Upper lobe of left lung (tissue), 4 donors: Measurements from ENCODE around the gene DNAAF5.
A peak's percentile ranks its signal among the peaks of the same experiment; 100 is the strongest.

Experiments used
- CTCF ChIP-seq, 6 experiments: fragments of 450-650 bp in 4 of 6; fragments of 200-600 bp in 2 of 6; sonication (generic) in 2 of 6; IDR thresholded peaks; one replicate each; pipeline ENCODE4 v1.5.1; 2016 to 2019; ENCODE audit warnings: antibody characterized with exemption in 6 of 6
- EP300 ChIP-seq, 4 donors: sonication (generic); formaldehyde crosslinking; IDR thresholded peaks; one replicate each; pipeline ENCODE4 v1.5.1; 2017; ENCODE audit warnings: antibody characterized with exemption in 4 of 4, control low read depth in 2 of 4
- POLR2A ChIP-seq, 4 donors: fragments of 450-650 bp; IDR thresholded peaks; one replicate each; pipeline ENCODE4 v1.5.1; 2016 to 2017; ENCODE audit warnings: antibody characterized with exemption in 4 of 4, mild to moderate bottlenecking in 2 of 4
- POLR2AphosphoS5 ChIP-seq, 2 donors: sonication (generic); formaldehyde crosslinking; IDR thresholded peaks; one replicate each; pipeline ENCODE4 v1.5.1; 2017; ENCODE audit warnings: antibody characterized with exemption in 2 of 2

- peak in 5 of 6 experiments; percentile 23 to 51 (median 45) for TF ChIP-seq CTCF (IDR thresholded peaks at IDR 0.05)
- TF ChIP-seq POLR2AphosphoS5 (IDR thresholded peaks at IDR 0.05), result no peak
- no peak for TF ChIP-seq POLR2A (IDR thresholded peaks at IDR 0.05)
- TF ChIP-seq EP300 (IDR thresholded peaks at IDR 0.05), result no peak
Observed at GRCh38 chr7:818031-818699, 91.7 kb downstream of the DNAAF5 start.
